ENCODE data around the gene SUN2.

Gene SUN2

GRCh38 chr22:38776086-38776485 lies 20.3 kb upstream of the SUN2 start:
- no peaks in the 10 kb centered on the region for H3K4me1 ChIP-seq (ENCODE audit: control insufficient read depth in 1 of 2, insufficient read depth in 1 of 2, low read depth in 1 of 2, low read length in 1 of 2)
- no peaks in the 10 kb centered on the region for H3K27me3 ChIP-seq
- peaks cover 9% of the 10 kb centered on the region for H3K36me3 ChIP-seq
- H3K27ac ChIP-seq, result no peak overlapping the region
- no peaks in the 10 kb centered on the region for H3K9me3 ChIP-seq
- TF ChIP-seq CTCF (IDR thresholded peaks at IDR 0.05), result no peak
- H3K4me3 ChIP-seq (ENCODE audit: low read depth in 1 of 2, low read length in 1 of 2), result no peak overlapping the region

- Histone ChIP-seq H3K27me3 (no peaks in the 10 kb centered on the region), H3K4me3 (ENCODE audit: low read depth in 1 of 2, low read length in 1 of 2) (no peak overlapping the region), H3K4me1 (ENCODE audit: control insufficient read depth in 1 of 2, insufficient read depth in 1 of 2, low read depth in 1 of 2, low read length in 1 of 2) (no peaks in the 10 kb centered on the region), H3K27ac (no peak overlapping the region), H3K9me3 (no peaks in the 10 kb centered on the region), H3K36me3 (peaks cover 5% of the 10 kb centered on the region)
- TF ChIP-seq CTCF (IDR thresholded peaks at IDR 0.05), result no peak
Observed at GRCh38 chr22:38775656-38776055, 19.9 kb upstream of the SUN2 start.

GRCh38 chr22:38774496-38775166 lies 18.8 kb upstream of the SUN2 start:
- H3K27ac ChIP-seq, result no peak overlapping the region
- no peaks in the 10 kb centered on the region for H3K36me3 ChIP-seq
- no peak for TF ChIP-seq CTCF (IDR thresholded peaks at IDR 0.05)
- no peak overlapping the region for H3K4me3 ChIP-seq (ENCODE audit: low read depth in 1 of 2, low read length in 1 of 2)
- H3K9me3 ChIP-seq, result no peaks in the 10 kb centered on the region
- H3K4me1 ChIP-seq (ENCODE audit: control insufficient read depth in 1 of 2, insufficient read depth in 1 of 2, low read depth in 1 of 2, low read length in 1 of 2), result no peaks in the 10 kb centered on the region
- no peaks in the 10 kb centered on the region for H3K27me3 ChIP-seq

- H3K4me1 ChIP-seq (ENCODE audit: control insufficient read depth in 1 of 2, insufficient read depth in 1 of 2, low read depth in 1 of 2, low read length in 1 of 2), result no peaks in the 10 kb centered on the region
- no peaks in the 10 kb centered on the region for H3K27me3 ChIP-seq
- H3K36me3 ChIP-seq, result no peaks in the 10 kb centered on the region
- no peaks in the 10 kb centered on the region for H3K9me3 ChIP-seq
- no peak for TF ChIP-seq CTCF (IDR thresholded peaks at IDR 0.05)
- H3K4me3 ChIP-seq (ENCODE audit: low read depth in 1 of 2, low read length in 1 of 2), result no peak overlapping the region
- H3K27ac ChIP-seq, result no peak overlapping the region
Observed at GRCh38 chr22:38773363-38773946, 17.7 kb upstream of the SUN2 start.

- H3K27ac ChIP-seq, result no peak overlapping the region
- H3K27me3 ChIP-seq, result no peaks in the 10 kb centered on the region
- H3K4me1 ChIP-seq (ENCODE audit: control insufficient read depth in 1 of 2, insufficient read depth in 1 of 2, low read depth in 1 of 2, low read length in 1 of 2), result no peaks in the 10 kb centered on the region
- H3K36me3 ChIP-seq, result no peaks in the 10 kb centered on the region
- no peak for TF ChIP-seq CTCF (IDR thresholded peaks at IDR 0.05)
- H3K9me3 ChIP-seq, result no peaks in the 10 kb centered on the region
- H3K4me3 ChIP-seq (ENCODE audit: low read depth in 1 of 2, low read length in 1 of 2), result no peak overlapping the region
Observed at GRCh38 chr22:38772623-38772873, 16.8 kb upstream of the SUN2 start.
